ENCODE measurements around the gene RORC. TPM values are rescaled to one million over a fixed set of nuclear protein-coding genes. Genes with fewer than 3 reads are reported as not detected.
"Not testable (repeated sequence)": the region's sequence is repeated elsewhere in the genome, so short reads cannot be mapped to it uniquely, and the experiment has no call there.

The RORC gene
- 1 to 10 TPM in 2 of 4 donors, under 1 TPM in 1, not detected in 1; 0.13 to 1.8 (median 1.4) TPM for total RNA-seq

- 83% methylated on average over 1 of the region's 5 CpGs; no CpG with 5 or more reads in 1 of the 2 donors for WGBS, 2 donors (ENCODE audit: low coverage in 1 of 2)
- Histone ChIP-seq H3K9me3 (no peaks in the 10 kb centered on the region), H3K36me3 (no peaks in the 10 kb centered on the region), H3K4me1 (peaks cover 0 to 28% (median 0%) of the 10 kb centered on the region in 3 donors), H3K27ac (no peak within 1 kb of the TSS), H3K4me3 (no peak within 1 kb of the TSS), H3K27me3 (peaks cover 13% of the 10 kb centered on the region)
- no peak for TF ChIP-seq POLR2AphosphoS5 (IDR thresholded peaks at IDR 0.05)
- no peak for ATAC-seq
Measured at GRCh38 chr1:151831605-151832004, at the start of gene RORC. RORC (minus strand) TSS chr1:151831802; CDS start chr1:151831764, 38 bp downstream.

GRCh38 chr1:151875419-151876097 is 44.0 kb upstream of the RORC start:
- no peak for TF ChIP-seq POLR2AphosphoS5 (IDR thresholded peaks at IDR 0.05)
- TF ChIP-seq, protein P1, sequence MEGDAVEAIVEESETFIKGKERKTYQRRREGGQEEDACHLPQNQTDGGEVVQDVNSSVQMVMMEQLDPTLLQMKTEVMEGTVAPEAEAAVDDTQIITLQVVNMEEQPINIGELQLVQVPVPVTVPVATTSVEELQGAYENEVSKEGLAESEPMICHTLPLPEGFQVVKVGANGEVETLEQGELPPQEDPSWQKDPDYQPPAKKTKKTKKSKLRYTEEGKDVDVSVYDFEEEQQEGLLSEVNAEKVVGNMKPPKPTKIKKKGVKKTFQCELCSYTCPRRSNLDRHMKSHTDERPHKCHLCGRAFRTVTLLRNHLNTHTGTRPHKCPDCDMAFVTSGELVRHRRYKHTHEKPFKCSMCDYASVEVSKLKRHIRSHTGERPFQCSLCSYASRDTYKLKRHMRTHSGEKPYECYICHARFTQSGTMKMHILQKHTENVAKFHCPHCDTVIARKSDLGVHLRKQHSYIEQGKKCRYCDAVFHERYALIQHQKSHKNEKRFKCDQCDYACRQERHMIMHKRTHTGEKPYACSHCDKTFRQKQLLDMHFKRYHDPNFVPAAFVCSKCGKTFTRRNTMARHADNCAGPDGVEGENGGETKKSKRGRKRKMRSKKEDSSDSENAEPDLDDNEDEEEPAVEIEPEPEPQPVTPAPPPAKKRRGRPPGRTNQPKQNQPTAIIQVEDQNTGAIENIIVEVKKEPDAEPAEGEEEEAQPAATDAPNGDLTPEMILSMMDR (IDR thresholded peaks at IDR 0.05): no peak
- no peak for TF ChIP-seq EP300 (IDR thresholded peaks at IDR 0.05)
- TF ChIP-seq POLR2A (IDR thresholded peaks at IDR 0.05): no peak
- WGBS, 2 donors (ENCODE audit: low coverage in 1 of 2): 67 to 91% methylated on average over 1 of the region's 1 CpG
- Histone ChIP-seq H3K9me3 (no peaks in the 10 kb centered on the region), H3K36me3 (peaks cover 0 to 65% of the 10 kb centered on the region in 2 donors), H3K27ac (no peak overlapping the region), H3K27me3 (no peaks in the 10 kb centered on the region), H3K4me3 (no peak overlapping the region), H3K4me1 (no peaks in the 10 kb centered on the region)
- ATAC-seq: no peak

- 68 to 100% methylated on average over 1 to 3 of the region's 9 CpGs for WGBS, 2 donors (ENCODE audit: low coverage in 1 of 2)
- not testable (repeated sequence) for ATAC-seq, H3K27me3 ChIP-seq, H3K4me3 ChIP-seq, H3K27ac ChIP-seq, H3K9me3 ChIP-seq, H3K4me1 ChIP-seq
- peaks cover 0 to 51% of the 10 kb centered on the region in 2 donors for H3K36me3 ChIP-seq
Measured at GRCh38 chr1:151872776-151873175, 41.2 kb upstream of the RORC start.

DNA sequence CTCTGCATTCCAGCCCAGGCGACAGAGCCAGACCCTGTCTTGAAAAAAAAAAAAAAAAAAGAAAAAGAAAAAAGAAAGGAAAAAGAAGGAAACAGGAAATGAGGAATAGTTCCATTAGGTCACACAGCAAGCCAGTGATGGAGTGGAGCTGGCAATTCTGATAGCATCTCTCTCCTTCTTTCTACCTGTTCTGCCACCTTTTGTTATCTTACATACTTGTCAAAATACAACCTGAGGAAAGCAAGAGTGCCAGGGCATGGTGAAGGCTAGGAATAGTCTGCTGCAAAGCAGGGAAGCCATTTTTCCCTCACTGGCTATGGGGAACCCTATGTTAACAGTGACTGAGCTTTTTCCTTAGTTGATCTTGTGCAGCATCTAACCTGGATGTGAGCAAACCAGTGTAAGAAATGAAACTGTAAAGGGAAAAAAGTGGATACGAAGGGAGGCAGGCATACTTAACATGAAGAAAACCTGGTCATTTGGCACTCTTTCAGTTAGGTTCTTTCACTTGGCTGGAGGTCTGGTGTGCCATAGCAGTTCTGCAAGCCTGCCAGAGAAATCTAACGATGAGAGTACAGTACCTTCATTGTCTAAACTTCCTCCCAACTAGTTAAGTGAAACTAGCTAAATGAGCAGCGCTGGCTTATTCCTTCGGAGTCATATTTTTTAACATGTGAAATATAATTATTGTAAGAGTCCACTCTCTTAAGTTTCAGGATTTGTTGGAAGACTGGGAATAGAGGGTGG is 39.9 kb upstream of the RORC start:
- Histone ChIP-seq H3K4me1 (no peaks in the 10 kb centered on the region), H3K27me3 (peaks cover 2% of the 10 kb centered on the region), H3K4me3 (no peak overlapping the region), H3K27ac (no peak overlapping the region), H3K36me3 (peaks cover 0 to 39% of the 10 kb centered on the region in 2 donors), H3K9me3 (no peaks in the 10 kb centered on the region)
- no peak for ATAC-seq
- WGBS, 2 donors (ENCODE audit: low coverage in 1 of 2): 34 to 51% methylated on average over 4 to 5 of the region's 5 CpGs
- no peak for TF ChIP-seq POLR2A (IDR thresholded peaks at IDR 0.05)
- TF ChIP-seq, protein P1 (IDR thresholded peaks at IDR 0.05): no peak
- no peak for TF ChIP-seq POLR2AphosphoS5 (IDR thresholded peaks at IDR 0.05)
- no peak for TF ChIP-seq EP300 (IDR thresholded peaks at IDR 0.05)

DNA sequence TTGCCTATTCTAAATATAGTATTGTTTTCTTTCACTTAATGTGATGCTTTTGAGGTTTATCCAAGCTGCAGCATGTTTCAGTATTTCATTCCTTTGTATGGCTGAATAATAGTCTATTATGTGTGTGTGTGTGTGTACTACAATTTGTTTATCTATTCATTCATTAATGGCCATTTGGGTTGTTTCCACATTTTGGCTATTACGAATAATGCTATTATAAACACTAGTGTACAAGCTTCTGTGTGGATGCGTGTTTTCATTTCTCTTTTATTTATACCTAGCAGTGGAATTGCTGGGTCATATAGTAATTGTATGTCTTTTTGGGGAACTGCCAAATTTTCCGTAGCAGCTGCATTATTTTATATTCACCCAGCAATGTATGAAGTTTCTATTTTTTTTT is 36.9 kb upstream of the RORC start:
- peaks cover 0 to 11% of the 10 kb centered on the region in 2 donors for H3K36me3 ChIP-seq
- H3K4me1 ChIP-seq: no peaks in the 10 kb centered on the region
- no peak for ATAC-seq
- H3K4me3 ChIP-seq: no peak overlapping the region
- H3K27me3 ChIP-seq: peaks cover 20% of the 10 kb centered on the region
- TF ChIP-seq EP300 (IDR thresholded peaks at IDR 0.05) (no peak), POLR2AphosphoS5 (IDR thresholded peaks at IDR 0.05) (no peak), POLR2A (IDR thresholded peaks at IDR 0.05) (no peak)
- TF ChIP-seq, protein P1 (IDR thresholded peaks at IDR 0.05): no peak
- H3K9me3 ChIP-seq: no peaks in the 10 kb centered on the region
- no peak overlapping the region for H3K27ac ChIP-seq
- WGBS, 2 donors (ENCODE audit: low coverage in 1 of 2): 5 to 6% methylated on average over 3 of the region's 3 CpGs
